Kidney (tissue), 22 donors: ENCODE results near the gene PHTF1. TPM values are rescaled to one million over a fixed set of nuclear protein-coding genes. Genes with fewer than 3 reads are reported as not detected.

Experiments
- DNase-seq, 5 donors: peaks; one replicate each; pipeline ENCODE4 v3.0.0-alpha.2; 2013 to 2020
- FAIRE-seq: peaks from 2 replicates; lab custom pipeline; 2012; peaks lifted over from hg19 to GRCh38; lab: Jason Lieb, UNC
- H3K27ac ChIP-seq, 2 donors: one replicate each; pipeline ENCODE4 v1.7.0; 2013; ENCODE audit warnings: low read depth in 2 of 2, low read length in 2 of 2, inconsistent platforms in 1 of 2
- H3K27me3 ChIP-seq: one replicate; pipeline ENCODE4 v1.7.1; 2013; ENCODE audit warnings: low read length, inconsistent platforms; ENCODE audit not compliant: control insufficient read depth, insufficient read depth
- H3K36me3 ChIP-seq, 3 donors: one replicate each; pipeline versions ENCODE4 v1.7.0 to v1.7.1; 2013; ENCODE audit warnings: low read length in 3 of 3, control low read depth in 1 of 3, inconsistent platforms in 1 of 3; ENCODE audit not compliant: insufficient read depth in 3 of 3, control insufficient read depth in 2 of 3
- H3K4me1 ChIP-seq, 3 donors: one replicate each; pipeline versions ENCODE4 v1.7.0 to v1.7.1; 2013; ENCODE audit warnings: low read length in 3 of 3, inconsistent platforms in 1 of 3, low read depth in 1 of 3; ENCODE audit not compliant: control insufficient read depth in 2 of 3, insufficient read depth in 2 of 3
- H3K4me3 ChIP-seq, 3 donors: one replicate each; pipeline versions ENCODE4 v1.7.0 to v1.8.1; 2013; ENCODE audit warnings: low read length in 3 of 3, control low read depth in 1 of 3, inconsistent platforms in 1 of 3
- H3K9ac ChIP-seq, 3 donors: one replicate each; pipeline versions ENCODE4 v1.7.0 to v1.7.1; 2013; ENCODE audit warnings: low read length in 3 of 3, control low read depth in 1 of 3, inconsistent platforms in 1 of 3
- H3K9me3 ChIP-seq, 3 donors: one replicate each; pipeline versions ENCODE4 v1.7.0 to v1.7.1; 2013; ENCODE audit warnings: low read length in 3 of 3, control low read depth in 1 of 3, inconsistent platforms in 1 of 3; ENCODE audit not compliant: control insufficient read depth in 2 of 3, insufficient read depth in 1 of 3
- intact Hi-C: fragments of 100-400 bp; cut with DNase I; formaldehyde crosslinking; loops from one replicate; pipeline ENCODE4 v1.11.1; 2022
- long read RNA-seq, 10 donors: library from polyadenylated mRNA in 1 of 10; unstranded in 1 of 10; transcript quantifications; one replicate each; pipeline ENCODE4 v2.0.0 and lab custom pipeline, GENCODE V29; 2021 to 2026
- polyA plus RNA-seq: library from polyadenylated mRNA; stranded (reverse); fragments of 350-450 nt; fragmentation: Illumina TruSeq; extraction: RNeasy Lipid Tissue Mini Kit (QIAGEN cat#74804); gene quantifications from one replicate; pipeline ENCODE4 v1.2.3, GENCODE V29; 2014; ENCODE audit warnings: low read depth, low replicate concordance; ENCODE audit not compliant: insufficient read depth
- total RNA-seq: library from RNA; stranded (reverse); fragmentation: NEBNext Ultra II Directional; extraction: Animal tissue kit (Norgen Biotek cat#: 25700); gene quantifications from one replicate; pipeline ENCODE4 v1.2.1, GENCODE V29; 2021
- TF ChIP-seq, protein P1 (sequence below): IDR thresholded peaks from 3 replicates; pipeline ENCODE4 v1.5.1; 2012; ENCODE audit warnings: mild to moderate bottlenecking, moderate library complexity, borderline replicate concordance; ENCODE audit not compliant: insufficient read depth; ENCODE audit errors: extremely low read depth
- donor health status: control.
- donor health status: control.
- donor health status: control.
- donor health status: control.
- donor health status: control.
- donor health status: DM: yes; HTN: yes; CAD: no.
- donor health status: Normal renal cell carcinoma (clear cell type).

Gene PHTF1
- total RNA-seq, result 20.0 TPM
- 14.7 TPM for polyA plus RNA-seq
- long read RNA-seq, donor 1, partial matches to known transcripts, result 0 of 3 reads
- long read RNA-seq, donor 1, other reads (novel, unspliced or antisense), result 0 of 3 reads
- long read RNA-seq, donor 2, partial matches to known transcripts, result 0 of 1 reads
- long read RNA-seq, donor 2, other reads (novel, unspliced or antisense), result 0 of 1 reads
- long read RNA-seq, donor 3, partial matches to known transcripts, result 5 of 8 reads
- long read RNA-seq, donor 3, other reads (novel, unspliced or antisense), result 0 of 8 reads
- long read RNA-seq, donor 4, partial matches to known transcripts, result 0 of 3 reads
- long read RNA-seq, donor 4, other reads (novel, unspliced or antisense), result 0 of 3 reads
- long read RNA-seq, donor 5, result 0 reads
- long read RNA-seq, donor 6, result 0 reads
- long read RNA-seq, donor 7, partial matches to known transcripts, result 14 of 32 reads
- long read RNA-seq, donor 7, other reads (novel, unspliced or antisense), result 11 of 32 reads
- long read RNA-seq, donor 8, partial matches to known transcripts, result 0 of 4 reads
- long read RNA-seq, donor 8, other reads (novel, unspliced or antisense), result 0 of 4 reads
- long read RNA-seq, donor 9, partial matches to known transcripts, result 0 of 1 reads
- long read RNA-seq, donor 9, other reads (novel, unspliced or antisense), result 0 of 1 reads
- long read RNA-seq, donor 10, partial matches to known transcripts, result 0 of 1 reads
- long read RNA-seq, donor 10, other reads (novel, unspliced or antisense), result 0 of 1 reads

DNA sequence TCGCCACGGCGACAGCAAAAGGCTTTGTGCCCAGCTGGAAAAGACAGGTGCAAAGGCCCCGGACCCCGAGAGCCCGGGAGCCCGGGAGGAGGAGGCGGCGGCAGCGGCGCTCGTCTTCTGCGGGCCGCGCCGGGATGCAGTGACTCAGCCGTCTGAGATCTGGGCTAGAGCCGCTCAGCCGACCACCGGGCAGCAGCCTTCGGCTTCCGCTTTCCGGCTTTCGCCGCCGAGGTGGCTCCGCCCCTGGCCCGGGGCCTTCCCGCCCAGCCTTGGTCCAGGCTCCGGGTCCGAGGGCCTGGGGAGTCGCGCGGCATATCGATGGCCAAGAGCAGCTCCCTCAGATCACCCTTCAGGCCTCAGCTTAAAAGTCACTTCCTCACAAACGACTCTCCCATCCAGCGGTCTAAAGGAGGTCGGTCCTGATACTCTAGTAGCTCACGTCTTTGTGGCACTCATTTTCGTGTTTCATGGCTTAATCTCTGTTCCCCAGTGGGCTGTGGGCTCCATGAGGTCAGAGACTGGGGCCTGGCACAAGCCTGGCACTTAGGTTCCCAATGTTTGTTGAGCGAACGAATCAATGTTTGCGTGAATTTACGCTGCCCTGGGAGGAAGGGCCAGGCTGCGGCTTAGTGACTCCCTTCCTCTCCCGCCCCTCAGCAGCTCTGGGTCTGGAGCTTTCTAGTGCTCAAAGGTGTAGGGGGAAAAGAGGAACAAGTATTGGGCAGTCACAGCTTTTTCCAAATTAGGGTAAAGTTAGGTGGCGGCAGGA is at the start of gene PHTF1:
Gene PHTF1 (minus strand): TSS at position 154 of the 769 bp plus-strand sequence. CDS start 783 bp downstream, outside the sequence.
- peak within 1 kb of the TSS; percentile 91 to 96 (median 95) for H3K4me3 ChIP-seq
- intact Hi-C loops, result no loop called here
- peak within 1 kb of the TSS; percentile 95 to 97 (median 97) for H3K9ac ChIP-seq
- FAIRE-seq (no peak), DNase-seq (peak; percentile 77 to 93 (median 87))
- no peaks in the 10 kb centered on the region for H3K36me3 ChIP-seq
- TF ChIP-seq, protein P1, sequence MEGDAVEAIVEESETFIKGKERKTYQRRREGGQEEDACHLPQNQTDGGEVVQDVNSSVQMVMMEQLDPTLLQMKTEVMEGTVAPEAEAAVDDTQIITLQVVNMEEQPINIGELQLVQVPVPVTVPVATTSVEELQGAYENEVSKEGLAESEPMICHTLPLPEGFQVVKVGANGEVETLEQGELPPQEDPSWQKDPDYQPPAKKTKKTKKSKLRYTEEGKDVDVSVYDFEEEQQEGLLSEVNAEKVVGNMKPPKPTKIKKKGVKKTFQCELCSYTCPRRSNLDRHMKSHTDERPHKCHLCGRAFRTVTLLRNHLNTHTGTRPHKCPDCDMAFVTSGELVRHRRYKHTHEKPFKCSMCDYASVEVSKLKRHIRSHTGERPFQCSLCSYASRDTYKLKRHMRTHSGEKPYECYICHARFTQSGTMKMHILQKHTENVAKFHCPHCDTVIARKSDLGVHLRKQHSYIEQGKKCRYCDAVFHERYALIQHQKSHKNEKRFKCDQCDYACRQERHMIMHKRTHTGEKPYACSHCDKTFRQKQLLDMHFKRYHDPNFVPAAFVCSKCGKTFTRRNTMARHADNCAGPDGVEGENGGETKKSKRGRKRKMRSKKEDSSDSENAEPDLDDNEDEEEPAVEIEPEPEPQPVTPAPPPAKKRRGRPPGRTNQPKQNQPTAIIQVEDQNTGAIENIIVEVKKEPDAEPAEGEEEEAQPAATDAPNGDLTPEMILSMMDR, result no peak
- peak within 1 kb of the TSS; percentile 96 to 99 for H3K27ac ChIP-seq
- peaks cover 0 to 3% (median 0%) of the 10 kb centered on the region in 3 donors for H3K4me1 ChIP-seq
- no peaks in the 10 kb centered on the region for H3K9me3 ChIP-seq
- no peaks in the 10 kb centered on the region for H3K27me3 ChIP-seq

DNA sequence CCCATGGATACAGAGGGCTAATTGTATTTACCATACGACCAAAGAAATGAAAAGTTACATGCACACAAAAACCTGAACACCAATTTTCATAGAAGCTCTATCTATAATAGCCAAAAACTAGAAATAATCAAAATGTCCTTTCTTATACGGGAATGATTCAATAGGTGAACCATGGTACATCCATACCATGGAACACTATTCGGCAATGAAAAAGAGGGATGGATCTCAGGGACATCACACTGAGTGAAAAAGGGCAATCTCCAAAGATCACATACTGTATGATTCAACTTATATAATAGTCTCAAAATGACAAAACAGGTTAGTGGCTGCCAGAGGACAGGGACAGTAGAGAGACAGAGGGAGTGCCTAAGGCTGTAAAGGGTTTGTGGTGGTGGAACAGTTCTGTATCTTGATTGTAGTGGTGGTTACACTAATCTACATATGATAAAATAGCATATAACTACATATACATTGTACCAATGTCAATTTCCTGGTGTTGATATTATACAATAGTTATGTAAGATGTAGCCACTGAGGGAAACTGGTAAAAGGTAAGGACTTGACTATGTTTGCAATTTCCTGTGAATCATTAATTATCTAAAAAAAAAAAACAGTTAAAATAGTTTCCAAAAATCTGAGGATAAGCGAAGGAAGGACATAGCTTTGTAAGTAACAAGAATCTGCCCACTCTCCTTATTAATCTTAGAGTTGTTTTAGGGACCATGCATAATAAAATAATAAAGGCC is 49.3 kb upstream of the PHTF1 start:
- Histone ChIP-seq H3K27me3 (no peaks in the 10 kb centered on the region), H3K27ac (no peak overlapping the region), H3K9me3 (no peaks in the 10 kb centered on the region), H3K9ac (no peak overlapping the region), H3K4me1 (peaks cover 0 to 8% (median 2%) of the 10 kb centered on the region in 3 donors), H3K4me3 (no peak overlapping the region), H3K36me3 (no peaks in the 10 kb centered on the region)
- no peak for DNase-seq
- intact Hi-C loops, result no loop called here
- no peak for FAIRE-seq
- TF ChIP-seq, protein P1, result no peak

DNA sequence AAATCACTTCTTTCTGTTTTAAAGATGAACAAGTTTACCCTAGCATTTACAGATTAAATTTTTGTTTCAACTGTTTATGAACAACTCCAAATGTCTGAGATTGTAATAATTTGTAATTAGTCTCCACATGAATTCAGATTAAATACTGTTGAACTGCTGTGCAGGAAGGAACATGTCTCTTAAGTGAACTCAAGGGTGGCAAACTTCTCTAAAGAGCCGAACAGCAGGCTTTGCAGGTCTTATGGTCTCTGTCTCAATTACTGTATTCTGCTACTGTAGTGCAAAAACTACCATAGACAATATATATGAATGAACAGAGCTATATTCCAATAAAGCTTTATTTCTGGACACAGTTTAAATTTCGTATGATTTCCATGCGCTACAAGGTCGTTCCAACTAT is 46.4 kb upstream of the PHTF1 start:
- Histone ChIP-seq H3K9me3 (no peaks in the 10 kb centered on the region), H3K4me3 (no peak overlapping the region), H3K27ac (no peak overlapping the region), H3K4me1 (peaks cover 2 to 8% (median 4%) of the 10 kb centered on the region in 3 donors), H3K27me3 (no peaks in the 10 kb centered on the region), H3K36me3 (no peaks in the 10 kb centered on the region), H3K9ac (no peak overlapping the region)
- TF ChIP-seq, protein P1, result no peak
- FAIRE-seq (no peak), DNase-seq (no peak)
- intact Hi-C loops, result no loop called here
